GM19238 (cell line): ENCODE measurements around the gene ANKRD53.
A peak's percentile ranks its signal among the peaks of the same experiment; 100 is the strongest.
"Not testable (repeated sequence)": the region's sequence is repeated elsewhere in the genome, so short reads cannot be mapped to it uniquely, and the experiment has no call there.

Experiments used
- DNase-seq: peaks from one replicate; pipeline ENCODE4 v3.0.0; 2011; ENCODE audit warnings: low spot score; ENCODE audit not compliant: insufficient read length

ANKRD53 gene

GRCh38 chr2:70988726-70989648 lies 10.6 kb downstream of the ANKRD53 start:
- no peak for DNase-seq

- DNase-seq, result no peak
Measured at GRCh38 chr2:70990216-70990615, 11.8 kb downstream of the ANKRD53 start.

- no peak for DNase-seq
Measured at GRCh38 chr2:70991142-70991541, 12.7 kb downstream of the ANKRD53 start.

- DNase-seq, result no peak
Measured at GRCh38 chr2:70991742-70992141, 13.3 kb downstream of the ANKRD53 start.

- DNase-seq, result no peak
Measured at GRCh38 chr2:70992945-70993853, 14.8 kb downstream of the ANKRD53 start.

- no peak for DNase-seq
Measured at GRCh38 chr2:70994009-70994698, 15.7 kb downstream of the ANKRD53 start.

- DNase-seq, result peak; percentile 91
Measured at GRCh38 chr2:70994699-70995425, 16.4 kb downstream of the ANKRD53 start, which contains the start of gene TEX261. TEX261 (minus strand) TSS chr2:70994873; CDS start chr2:70994757, 116 bp downstream.

GRCh38 chr2:70995426-70995729 lies 16.9 kb downstream of the ANKRD53 start:
- DNase-seq, result no peak

- DNase-seq, result not testable (repeated sequence)
Measured at GRCh38 chr2:70998885-70999284, 20.5 kb downstream of the ANKRD53 start.

- DNase-seq, result no peak
Measured at GRCh38 chr2:70999362-70999761, 20.9 kb downstream of the ANKRD53 start.

GRCh38 chr2:70999931-71000330 lies 21.5 kb downstream of the ANKRD53 start:
- not testable (repeated sequence) for DNase-seq

DNA sequence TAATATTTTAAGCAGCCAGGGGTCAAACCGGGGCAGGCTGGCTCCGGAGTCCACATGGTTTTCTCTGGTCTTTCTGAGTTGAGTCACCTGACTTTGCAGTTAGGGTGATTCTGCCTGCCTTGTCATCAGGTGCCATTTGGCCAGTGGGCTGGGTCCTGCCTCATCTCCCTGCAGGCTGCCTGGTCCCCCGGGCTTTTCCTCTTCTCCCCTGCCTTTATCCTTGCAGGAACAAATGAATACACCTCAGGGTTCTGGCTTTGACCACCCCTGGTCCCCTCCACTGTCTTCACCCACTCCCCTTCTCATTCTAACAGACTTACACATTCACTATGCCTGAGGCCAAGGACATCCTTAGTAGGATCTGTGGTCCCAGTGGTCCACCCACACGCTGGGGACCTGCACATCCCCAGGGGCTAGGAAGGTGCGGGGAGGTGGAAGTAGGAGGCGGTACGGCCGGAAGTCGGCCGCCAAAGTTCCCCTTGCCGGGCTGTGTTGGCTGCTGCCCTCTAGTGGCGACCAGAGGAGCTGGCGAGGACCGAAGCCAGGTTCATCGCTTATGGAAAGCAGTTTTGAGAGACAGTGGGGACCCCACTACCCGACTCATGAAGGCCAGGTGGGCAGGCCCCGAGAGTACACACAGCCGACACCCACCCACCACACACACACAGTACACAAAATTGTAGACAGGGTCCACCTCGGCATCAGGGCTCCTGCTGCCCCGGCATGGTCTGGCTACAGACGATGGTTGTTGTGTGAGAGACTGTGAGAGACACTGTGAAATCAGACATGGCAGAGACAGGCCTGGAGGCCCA lies 22.6 kb downstream of the ANKRD53 start:
- DNase-seq, result peak; percentile 78

GRCh38 chr2:71001592-71001927 lies 23.1 kb downstream of the ANKRD53 start:
- DNase-seq, result no peak

DNA sequence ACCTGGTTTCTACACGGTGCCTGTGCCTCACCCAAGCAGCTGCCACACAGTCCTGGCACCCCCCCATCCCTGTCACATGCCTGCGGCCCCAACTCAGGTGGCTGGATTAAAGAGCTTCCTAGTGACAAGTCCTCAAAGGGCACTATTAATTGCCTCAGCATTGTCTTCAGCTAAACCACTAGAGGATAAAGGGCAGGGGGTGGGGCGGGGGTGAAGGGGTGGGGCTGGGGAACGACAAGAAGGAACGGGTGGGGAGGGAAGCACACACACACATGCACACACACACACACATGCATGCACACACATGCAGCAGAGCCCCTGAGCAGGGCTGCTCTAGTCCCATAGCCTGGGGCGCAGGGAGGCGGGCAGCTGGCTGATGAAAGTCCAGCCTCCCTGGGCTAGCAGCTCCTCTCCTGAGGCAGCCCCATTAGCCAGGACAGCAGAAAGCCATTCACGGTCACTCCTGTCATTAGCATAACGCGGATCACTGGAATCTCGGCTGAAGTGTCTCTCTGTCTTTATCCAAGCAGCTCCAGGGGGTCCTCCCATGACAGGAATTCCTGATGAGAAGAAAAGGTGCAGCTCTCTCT lies 23.6 kb downstream of the ANKRD53 start:
- no peak for DNase-seq

DNA sequence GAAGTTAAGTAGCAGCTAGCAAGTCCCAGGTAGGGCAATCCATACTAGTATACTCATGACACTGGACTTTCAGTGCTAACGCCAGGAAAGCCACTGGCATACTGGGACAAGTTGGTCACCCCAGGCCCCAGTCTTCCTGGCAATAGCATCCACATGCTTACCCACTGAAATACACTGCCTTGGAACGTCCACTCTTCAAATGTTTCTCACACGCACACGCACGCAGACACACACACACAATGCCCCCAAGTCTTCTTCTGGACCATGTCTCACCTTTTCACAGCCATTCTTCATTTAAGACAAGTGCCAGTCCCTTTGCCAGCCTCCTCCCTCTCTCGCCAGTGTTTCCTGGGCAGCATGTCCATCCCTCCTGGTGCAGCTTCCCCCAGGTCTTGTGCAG lies 25.0 kb downstream of the ANKRD53 start:
- no peak for DNase-seq

- DNase-seq, result no peak
Measured at GRCh38 chr2:71003966-71004755, 25.7 kb downstream of the ANKRD53 start.

- no peak for DNase-seq
Measured at GRCh38 chr2:71004857-71005256, 26.4 kb downstream of the ANKRD53 start.

DNA sequence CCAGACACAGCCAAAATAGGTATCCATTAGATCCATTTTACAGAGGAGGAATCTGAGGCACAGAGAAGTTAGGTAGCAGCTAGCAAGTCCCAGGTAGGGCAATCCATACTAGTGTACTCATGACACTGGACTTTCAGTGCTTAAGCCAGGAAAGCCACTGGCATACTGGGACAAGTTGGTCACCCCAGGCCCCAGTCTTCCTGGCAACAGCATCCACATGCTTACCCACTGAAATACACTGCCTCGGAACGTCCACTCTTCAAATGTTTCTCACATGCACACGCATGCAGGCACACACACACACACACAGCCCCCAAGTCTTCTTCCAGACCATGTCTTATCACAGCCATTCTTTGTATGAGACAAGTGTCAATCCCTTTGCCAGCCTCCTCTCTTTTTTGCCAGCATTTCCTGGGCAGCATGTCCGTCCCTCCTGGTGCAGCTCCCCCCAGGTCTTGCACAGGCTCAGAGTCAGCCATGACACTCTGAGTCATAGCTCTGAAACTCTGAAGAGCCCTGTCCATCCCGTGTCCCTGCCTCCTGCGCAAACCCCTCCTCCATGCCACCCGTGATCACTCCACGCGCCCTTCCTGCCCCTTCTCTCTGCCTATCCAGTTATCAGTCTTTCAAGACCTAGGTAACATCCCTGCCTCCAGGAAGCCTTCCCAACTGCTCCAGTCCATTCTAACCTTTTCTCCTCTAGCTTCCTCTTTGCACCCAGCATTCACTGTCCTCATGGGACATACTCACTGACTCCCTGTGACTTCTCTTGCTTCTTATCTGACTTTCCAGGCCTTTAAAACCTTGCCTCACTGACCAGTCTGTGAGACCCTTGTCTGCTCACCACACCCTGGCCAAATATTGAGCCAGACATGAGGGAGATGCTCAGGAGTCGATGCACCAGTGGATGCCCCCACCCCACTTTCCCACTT lies 27.1 kb downstream of the ANKRD53 start:
- no peak for DNase-seq
